NCI-H146 (cell line): ENCODE data around the gene COX7A1.
"Not testable (repeated sequence)": the region's sequence is repeated elsewhere in the genome, so short reads cannot be mapped to it uniquely, and the experiment has no call there.

Source experiments
- DNase-seq: peaks from one replicate; lab custom pipeline; 2025; lab: John Stamatoyannopoulos, UW

The COX7A1 gene

GRCh38 chr19:36141039-36141927 lies 11.0 kb downstream of the COX7A1 start:
- DNase-seq, result peak; percentile 89

GRCh38 chr19:36140304-36141038 lies 11.8 kb downstream of the COX7A1 start:
- peak; percentile 93 for DNase-seq

GRCh38 chr19:36139473-36140303 lies 12.6 kb downstream of the COX7A1 start, which contains the start of gene CAPNS1:
Gene CAPNS1 (plus strand): TSS chr19:36140066. CDS start chr19:36141012, 946 bp downstream.
- peak; percentile 98 for DNase-seq

DNA sequence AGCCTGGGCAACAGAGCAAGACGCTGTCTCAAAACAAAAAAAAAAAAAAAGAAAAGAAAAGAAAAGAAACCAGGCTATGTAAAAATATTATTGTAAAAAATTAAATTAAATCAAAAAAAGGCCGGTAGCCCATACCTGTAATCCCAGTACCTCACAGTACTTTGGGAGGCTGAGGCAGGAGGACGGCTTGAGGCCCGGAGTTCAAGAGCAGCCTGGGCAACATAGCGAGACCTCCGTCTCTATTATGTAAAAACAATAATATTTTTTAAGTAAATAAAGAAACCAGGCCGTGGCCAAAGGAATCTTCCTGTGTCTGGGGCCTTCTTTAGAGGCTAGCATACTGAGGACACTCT lies 13.2 kb downstream of the COX7A1 start:
- no peak for DNase-seq

DNA sequence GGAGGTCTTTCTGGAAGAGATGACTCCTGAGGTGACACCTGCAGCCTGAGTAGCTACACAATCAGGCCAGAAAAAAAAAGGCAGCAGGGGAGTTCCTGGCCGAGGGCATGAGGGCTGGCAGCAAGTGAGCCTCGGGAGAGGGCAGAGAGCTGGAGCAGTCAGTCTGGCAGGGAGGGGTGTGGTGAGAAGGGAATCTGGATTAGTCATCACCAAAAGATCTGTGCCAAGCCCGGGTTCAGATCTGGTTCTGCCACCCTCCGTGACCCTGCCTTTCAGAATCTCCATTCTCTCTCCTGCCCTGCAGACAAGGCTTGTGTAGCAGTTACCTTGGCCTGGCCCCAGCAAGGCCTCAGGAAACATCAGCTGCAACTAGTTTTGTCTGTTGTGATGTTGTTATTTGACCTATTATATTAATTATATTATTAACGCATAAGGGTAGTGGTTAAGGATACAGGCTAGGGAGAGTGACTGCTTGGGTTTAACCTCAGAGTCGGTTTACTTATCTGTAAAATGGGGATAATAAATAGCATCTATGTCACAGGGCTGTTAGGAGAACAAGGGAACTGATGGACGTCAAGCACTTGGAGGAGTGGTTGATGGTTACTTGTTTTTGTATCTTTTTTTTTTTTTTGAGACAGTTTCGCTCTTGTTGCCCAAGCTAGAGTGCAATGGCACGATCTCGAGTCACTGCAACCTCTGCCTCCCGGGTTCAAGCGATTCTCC lies 15.1 kb downstream of the COX7A1 start:
- peak; percentile 32 for DNase-seq

GRCh38 chr19:36134867-36135266 lies 17.4 kb downstream of the COX7A1 start:
- DNase-seq, result not testable (repeated sequence)

DNA sequence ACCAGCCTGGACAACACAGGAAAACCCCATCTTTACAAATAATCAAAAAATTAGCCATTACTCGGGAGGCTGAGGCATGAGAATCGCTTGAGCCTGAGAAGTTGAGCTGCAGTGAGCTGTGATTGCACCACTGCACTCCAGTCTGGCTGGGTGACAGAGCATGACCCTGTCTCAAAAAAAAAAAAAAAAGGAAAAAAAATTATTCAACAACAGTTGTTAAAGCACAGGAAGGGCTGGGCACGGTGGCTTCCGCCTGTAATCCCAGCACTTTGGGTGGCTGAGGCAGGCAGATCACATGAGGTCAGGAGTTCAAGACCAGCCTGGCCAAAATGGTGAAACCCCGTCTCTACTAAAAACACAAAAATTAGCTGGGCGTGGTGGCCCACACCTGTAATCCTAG lies 21.0 kb downstream of the COX7A1 start:
- not testable (repeated sequence) for DNase-seq

- peak; percentile 72 for DNase-seq
Measured at GRCh38 chr19:36128392-36128736, 23.9 kb downstream of the COX7A1 start.

DNA sequence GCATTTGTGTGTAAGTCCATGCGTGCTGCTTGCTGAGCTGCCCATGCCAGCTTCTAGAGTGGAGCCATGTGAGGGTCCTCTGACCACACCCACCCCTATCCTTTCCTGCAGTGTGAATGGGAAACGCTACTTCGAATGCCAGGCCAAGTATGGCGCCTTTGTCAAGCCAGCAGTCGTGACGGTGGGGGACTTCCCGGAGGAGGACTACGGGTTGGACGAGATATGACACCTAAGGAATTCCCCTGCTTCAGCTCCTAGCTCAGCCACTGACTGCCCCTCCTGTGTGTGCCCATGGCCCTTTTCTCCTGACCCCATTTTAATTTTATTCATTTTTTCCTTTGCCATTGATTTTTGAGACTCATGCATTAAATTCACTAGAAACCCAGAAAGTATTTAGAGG lies 26.7 kb downstream of the COX7A1 start:
- DNase-seq, result no peak

DNA sequence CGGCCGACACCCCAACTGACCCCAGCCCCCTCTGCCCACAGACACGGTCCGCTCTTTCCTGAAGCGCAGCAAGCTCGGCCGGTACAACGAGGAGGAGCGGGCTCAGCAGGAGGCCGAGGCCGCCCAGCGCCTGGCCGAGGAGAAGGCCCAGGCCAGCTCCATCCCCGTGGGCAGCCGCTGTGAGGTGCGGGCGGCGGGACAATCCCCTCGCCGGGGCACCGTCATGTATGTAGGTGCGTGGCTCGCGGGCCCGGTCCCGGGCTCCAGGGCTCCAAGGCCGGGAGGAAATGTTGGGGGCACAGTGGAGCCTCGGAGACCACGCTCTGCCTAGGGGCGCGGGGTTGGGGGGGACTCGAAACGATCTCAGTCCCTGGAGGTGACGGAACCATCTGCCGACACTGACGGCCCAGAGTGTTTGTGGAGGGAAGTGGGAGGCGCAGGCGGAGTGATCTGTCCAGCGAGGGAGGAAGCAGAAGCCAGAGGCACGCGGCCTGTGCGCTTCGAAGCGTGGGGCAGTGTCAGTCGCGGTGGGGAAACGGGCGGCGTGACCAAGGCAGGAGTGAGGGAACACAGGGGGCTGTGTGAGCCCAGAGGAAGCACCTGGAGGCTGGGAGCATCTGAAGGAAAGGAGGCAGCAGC lies 30.6 kb downstream of the COX7A1 start:
- no peak for DNase-seq

GRCh38 chr19:36120984-36121358 lies 31.3 kb downstream of the COX7A1 start:
- DNase-seq, result no peak

DNA sequence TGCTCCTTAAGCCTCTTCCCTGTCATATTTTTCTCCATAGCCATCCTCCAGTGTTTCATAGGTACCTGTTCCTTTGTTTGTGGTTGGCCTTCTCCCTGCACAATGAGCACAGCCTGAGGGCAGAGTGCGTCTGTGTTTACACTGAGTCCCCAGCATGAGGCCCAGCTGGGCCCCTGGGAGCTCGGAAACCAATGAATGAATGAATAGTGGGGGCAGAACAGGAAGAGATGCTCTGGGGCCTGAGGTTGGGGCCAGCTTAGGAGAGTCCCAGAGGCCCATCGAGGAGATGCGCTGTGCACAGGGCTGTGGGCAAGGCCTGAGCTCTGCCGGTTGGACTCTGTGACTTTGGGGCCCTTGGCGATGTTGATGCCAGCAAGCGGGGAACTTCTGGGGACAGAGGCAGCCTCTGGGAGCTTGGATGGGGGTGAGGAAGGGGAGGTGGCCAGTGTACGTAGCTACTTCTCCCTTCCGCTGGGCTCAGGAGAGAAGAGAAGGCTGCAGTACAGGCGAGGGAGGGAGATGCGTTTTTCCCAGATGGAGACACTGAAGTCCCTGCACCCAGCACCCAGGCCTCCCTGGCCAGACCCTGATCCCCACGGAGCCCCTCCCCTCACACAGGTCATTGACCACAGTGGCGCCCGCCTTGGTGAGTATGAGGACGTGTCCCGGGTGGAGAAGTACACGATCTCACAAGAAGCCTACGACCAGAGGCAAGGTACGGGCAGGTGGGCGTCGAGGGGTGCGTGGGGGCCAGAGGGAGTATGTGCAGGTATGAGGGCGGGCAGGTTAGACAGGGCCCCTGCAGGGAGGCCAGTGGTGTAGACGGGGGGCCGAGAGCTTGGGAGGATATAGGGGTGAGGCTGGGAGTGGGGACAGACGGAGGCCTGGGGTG lies 31.9 kb downstream of the COX7A1 start:
- DNase-seq, result peak; percentile 97

DNA sequence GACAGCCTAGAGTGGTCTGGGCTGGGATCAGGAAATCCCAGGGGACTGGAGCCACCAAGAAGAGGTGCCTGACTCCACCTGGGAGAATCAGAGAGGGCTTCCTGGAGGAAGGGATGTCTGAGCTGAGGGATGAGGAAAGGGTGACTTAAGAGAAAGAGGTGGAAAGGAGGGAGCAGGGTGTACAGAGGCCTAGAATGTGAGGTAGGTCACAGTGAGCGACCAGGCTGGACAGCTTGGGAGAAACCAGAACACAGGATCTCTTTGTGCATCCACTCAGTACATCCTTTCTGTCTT lies 36.0 kb downstream of the COX7A1 start:
- no peak for DNase-seq

- DNase-seq, result peak; percentile 86
Measured at GRCh38 chr19:36115453-36116343, 36.5 kb downstream of the COX7A1 start, which contains the start of gene TBCB. Gene TBCB (plus strand): TSS chr19:36115468. CDS start chr19:36115561, 93 bp downstream.

GRCh38 chr19:36114721-36115452 lies 37.4 kb downstream of the COX7A1 start, which contains the start of gene POLR2I:
Gene POLR2I (minus strand): TSS chr19:36114875. CDS start chr19:36114856, 19 bp downstream.
- peak; percentile 100 for DNase-seq

GRCh38 chr19:36113894-36114720 lies 38.1 kb downstream of the COX7A1 start:
- DNase-seq, result peak; percentile 73

DNA sequence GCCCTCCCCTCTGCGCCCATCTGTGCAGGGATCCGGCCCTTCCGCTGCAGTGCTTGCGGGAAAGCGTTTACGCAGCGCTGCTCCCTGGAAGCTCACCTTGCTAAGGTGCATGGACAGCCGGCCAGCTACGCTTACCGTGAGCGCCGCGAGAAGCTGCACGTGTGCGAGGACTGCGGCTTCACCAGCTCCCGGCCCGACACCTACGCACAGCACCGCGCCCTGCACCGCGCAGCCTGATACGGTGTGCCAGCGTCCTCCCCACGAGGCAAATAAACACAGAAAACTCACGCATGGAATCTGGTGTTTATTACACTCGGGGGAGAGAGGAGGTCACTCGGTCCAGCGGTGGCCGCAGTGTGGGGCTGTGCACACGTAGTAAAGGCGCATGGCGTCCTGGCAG lies 38.8 kb downstream of the COX7A1 start:
- DNase-seq, result no peak
